ENCODE data around the gene CEMIP2. TPM values are rescaled to one million over a fixed set of nuclear protein-coding genes. Genes with fewer than 3 reads are reported as not detected.
A peak's percentile ranks its signal among the peaks of the same experiment; 100 is the strongest.

CEMIP2 gene
- total and polyA plus RNA-seq, 2 donors (not counting 3 experiments of a cell fraction or from before 2014, with no cell fraction given), result 41.6 to 44.3 TPM

- ChIA-PET CTCF (interaction anchor here (1.3 to 1.6 kb wide), 2 partner anchors 56 to 67 kb away, joined by 3 to 4 read pairs; no protein-coding TSS in a partner anchor), POLR2A (interaction anchor here (0.7 kb wide), 1 partner anchor 100 kb away, joined by 3 read pairs; no protein-coding TSS in a partner anchor)
- FAIRE-seq (peak; percentile 59), DNase-seq (ENCODE audit: low read depth, low spot score) (no peak)
- no TSS peak for BruUV-seq (replicated peaks)
- no peak overlapping the region for H3K4me2 ChIP-seq (ENCODE audit: insufficient read depth, low read length)
- H4K20me1 ChIP-seq (replicated peaks; ENCODE audit: control insufficient read depth, extremely low read depth, insufficient read depth, low read length), result no peaks in the 10 kb centered on the region
- no peaks in the 10 kb centered on the region for H3K9me1 ChIP-seq (replicated peaks; ENCODE audit: control insufficient read depth, extremely low read depth, insufficient read depth, low read length)
- H3K27ac ChIP-seq (ENCODE audit: insufficient read depth, low read depth, low read length), result no peak overlapping the region
- peaks cover 0 to 5% of the 10 kb centered on the region in 2 experiments for H3K36me3 ChIP-seq (ENCODE audit: control insufficient read depth in 2 of 2, extremely low read depth in 1 of 2, insufficient read depth in 2 of 2, low read length in 2 of 2)
- no peaks in the 10 kb centered on the region for H3K79me2 ChIP-seq (ENCODE audit: control insufficient read depth, insufficient read depth, low read length)
- no peaks in the 10 kb centered on the region for H3K9me3 ChIP-seq (replicated peaks; ENCODE audit: control insufficient read depth, insufficient read depth, low read length)
- no peak overlapping the region for H3K4me3 ChIP-seq (replicated peaks in 1 of 3; ENCODE audit: insufficient read depth in 1 of 3, low read depth in 1 of 3, low read length in 3 of 3)
- H2AFZ ChIP-seq (ENCODE audit: low read depth, low read length), result no peak overlapping the region
- intact Hi-C loops (cut with micrococcal nuclease) (no loop called here), dilution Hi-C loops (cut with MboI; ENCODE audit: extremely low pct_ligation_motif_present, low sequenced_read_pairs) (no loop called here)
- TF ChIP-seq MAX (IDR thresholded peaks at IDR 0.05; ENCODE audit: insufficient read depth, insufficient read length) (no peak), EZH2 (IDR thresholded peaks at IDR 0.05; ENCODE audit: borderline replicate concordance, low read depth, low read length, severe bottlenecking) (no peak)
- H3K27me3 ChIP-seq (ENCODE audit: control insufficient read depth in 2 of 2, insufficient read depth in 2 of 2, low read length in 2 of 2), result no peaks in the 10 kb centered on the region
- H3K9ac ChIP-seq (replicated peaks; ENCODE audit: extremely low read depth, insufficient read depth, low read length), result no peak overlapping the region
- no peaks in the 10 kb centered on the region for H3K4me1 ChIP-seq (ENCODE audit: control insufficient read depth, extremely low read depth, insufficient read depth, low read length)
These were observed 77.5 kb downstream of the CEMIP2 start for GRCh38 chr9:71690689-71691435.

GRCh38 chr9:71690063-71690688, 78.1 kb downstream of the CEMIP2 start:
- no TSS peak for BruUV-seq (replicated peaks)
- no peaks in the 10 kb centered on the region for H3K9me1 ChIP-seq (replicated peaks; ENCODE audit: control insufficient read depth, extremely low read depth, insufficient read depth, low read length)
- H3K4me3 ChIP-seq (replicated peaks in 1 of 3; ENCODE audit: insufficient read depth in 1 of 3, low read depth in 1 of 3, low read length in 3 of 3), result no peak overlapping the region
- no peak for FAIRE-seq
- H3K36me3 ChIP-seq (ENCODE audit: control insufficient read depth in 2 of 2, extremely low read depth in 1 of 2, insufficient read depth in 2 of 2, low read length in 2 of 2), result peaks cover 0 to 5% of the 10 kb centered on the region in 2 experiments
- TF ChIP-seq FOS (IDR thresholded peaks at IDR 0.05; ENCODE audit: borderline replicate concordance, insufficient read depth, low read length) (no peak), GATA2 (IDR thresholded peaks at IDR 0.05; ENCODE audit: insufficient read depth, insufficient read length, low read depth, low read length) (no peak), CTCF (IDR thresholded peaks at IDR 0.05; ENCODE audit: extremely low read depth in 1 of 2, insufficient read depth in 1 of 2, low read depth in 1 of 2, low read length in 2 of 2) (no peak), POLR2A (IDR thresholded peaks at IDR 0.05; ENCODE audit: low read depth, low read length) (no peak), POLR2AphosphoS5 (IDR thresholded peaks at IDR 0.05; ENCODE audit: insufficient read depth, low read depth, low read length) (no peak), EZH2 (IDR thresholded peaks at IDR 0.05; ENCODE audit: borderline replicate concordance, low read depth, low read length, severe bottlenecking) (no peak), MAX (IDR thresholded peaks at IDR 0.05; ENCODE audit: insufficient read depth, insufficient read length) (no peak), JUN (IDR thresholded peaks at IDR 0.05; ENCODE audit: borderline replicate concordance, insufficient read depth, insufficient read length, low read depth) (no peak), MYC (IDR thresholded peaks at IDR 0.05; ENCODE audit: low read depth, low read length) (no peak)
- no peak overlapping the region for H3K4me2 ChIP-seq (ENCODE audit: insufficient read depth, low read length)
- peaks cover 4% of the 10 kb centered on the region for H3K4me1 ChIP-seq (ENCODE audit: control insufficient read depth, extremely low read depth, insufficient read depth, low read length)
- intact Hi-C loops (cut with micrococcal nuclease), result no loop called here
- H4K20me1 ChIP-seq (replicated peaks; ENCODE audit: control insufficient read depth, extremely low read depth, insufficient read depth, low read length), result no peaks in the 10 kb centered on the region
- no peak for DNase-seq (ENCODE audit: low read depth, low spot score)
- H3K27me3 ChIP-seq (ENCODE audit: control insufficient read depth in 2 of 2, insufficient read depth in 2 of 2, low read length in 2 of 2), result no peaks in the 10 kb centered on the region
- ChIA-PET POLR2A (no interaction called here), CTCF (interaction anchor here (0.6 to 1.6 kb wide), 2 partner anchors 40 to 67 kb away, joined by 3 to 4 read pairs; no protein-coding TSS in a partner anchor)
- no peak overlapping the region for H3K9ac ChIP-seq (replicated peaks; ENCODE audit: extremely low read depth, insufficient read depth, low read length)
- no peak overlapping the region for H2AFZ ChIP-seq (ENCODE audit: low read depth, low read length)
- no peaks in the 10 kb centered on the region for H3K9me3 ChIP-seq (replicated peaks; ENCODE audit: control insufficient read depth, insufficient read depth, low read length)
- no peak overlapping the region for H3K27ac ChIP-seq (ENCODE audit: insufficient read depth, low read depth, low read length)
- H3K79me2 ChIP-seq (ENCODE audit: control insufficient read depth, insufficient read depth, low read length), result no peaks in the 10 kb centered on the region
- dilution Hi-C loops (cut with MboI; ENCODE audit: extremely low pct_ligation_motif_present, low sequenced_read_pairs), result no loop called here
